ENCODE measurements around the gene TPCN2.

Gene TPCN2

GRCh38 chr11:69174841-69175240 is 126.1 kb downstream of the TPCN2 start:
- no peak for TF ChIP-seq CTCF (IDR thresholded peaks at IDR 0.05; ENCODE audit: low read depth, low read length)
- no peak for DNase-seq (ENCODE audit: extremely low read depth, low read depth)

- no peak for DNase-seq (ENCODE audit: extremely low read depth, low read depth)
- TF ChIP-seq CTCF (IDR thresholded peaks at IDR 0.05; ENCODE audit: low read depth, low read length), result no peak
Observed at GRCh38 chr11:69178819-69179482, 130.2 kb downstream of the TPCN2 start.

GRCh38 chr11:69180226-69180625 is 131.5 kb downstream of the TPCN2 start:
- no peak for TF ChIP-seq CTCF (IDR thresholded peaks at IDR 0.05; ENCODE audit: low read depth, low read length)
- no peak for DNase-seq (ENCODE audit: extremely low read depth, low read depth)

- DNase-seq (ENCODE audit: extremely low read depth, low read depth), result no peak
- TF ChIP-seq CTCF (IDR thresholded peaks at IDR 0.05; ENCODE audit: low read depth, low read length), result no peak
Observed at GRCh38 chr11:69180726-69181125, 132.0 kb downstream of the TPCN2 start.

GRCh38 chr11:69183613-69184012 is 134.9 kb downstream of the TPCN2 start:
- no peak for TF ChIP-seq CTCF (IDR thresholded peaks at IDR 0.05; ENCODE audit: low read depth, low read length)
- DNase-seq (ENCODE audit: extremely low read depth, low read depth), result no peak

Data from AG09319 (cell line).